Prostate gland (tissue), 2 donors: ENCODE results near the gene DNAJC8. TPM values are rescaled to one million over a fixed set of nuclear protein-coding genes. Genes with fewer than 3 reads are reported as not detected.
A peak's percentile ranks its signal among the peaks of the same experiment; 100 is the strongest.

Source experiments
- DNase-seq: peaks from one replicate; pipeline ENCODE4 v3.0.0-alpha.2; 2019; ENCODE audit warnings: low spot score
- H3K27ac ChIP-seq, 2 donors: fragments of 200-600 bp; sonication (generic); 2 replicates each; pipeline ENCODE4 v1.5.1; 2017 to 2019
- H3K27me3 ChIP-seq: fragments of 200-600 bp; sonication (generic); replicated peaks from 2 replicates; pipeline ENCODE4 v1.5.1; 2019; ENCODE audit not compliant: insufficient read depth
- H3K36me3 ChIP-seq, 2 donors: fragments of 200-600 bp; sonication (generic); 1 replicate in 1 of 2; 2 replicates in 1 of 2; pipeline versions ENCODE4 v1.5.1 to v1.8.1; 2017 to 2019
- H3K4me1 ChIP-seq: fragments of 200-600 bp; sonication (generic); replicated peaks from 2 replicates; pipeline ENCODE4 v1.5.1; 2019
- H3K4me3 ChIP-seq, 2 donors: fragments of 200-600 bp; sonication (generic); 2 replicates each; pipeline ENCODE4 v1.5.1; 2017 to 2019
- H3K9me3 ChIP-seq: fragments of 200-600 bp; sonication (generic); 2 replicates; pipeline ENCODE4 v1.5.1; 2017
- CTCF ChIP-seq, 4 experiments: fragments of 200-600 bp in 2 of 4; fragments of 450-650 bp in 2 of 4; sonication (generic) in 2 of 4; IDR thresholded peaks; 1 replicate in 3 of 4; 2 replicates in 1 of 4; pipeline ENCODE4 v1.5.1; 2016 to 2019; ENCODE audit warnings: antibody characterized with exemption in 4 of 4, mild to moderate bottlenecking in 2 of 4, moderate library complexity in 2 of 4
- POLR2A ChIP-seq: fragments of 450-650 bp; IDR thresholded peaks from one replicate; pipeline ENCODE4 v1.6.1; 2016; ENCODE audit warnings: antibody characterized with exemption, mild to moderate bottlenecking
- POLR2AphosphoS5 ChIP-seq: sonication (generic); formaldehyde crosslinking; IDR thresholded peaks from one replicate; pipeline ENCODE4 v1.6.1; 2017; ENCODE audit warnings: antibody characterized with exemption
- WGBS: methylation state at CpG from one replicate; pipeline ENCODE4 v1.1.5; 2018; 5-methylcytosine and 5-hydroxymethylcytosine counted together
- intact Hi-C: fragments of 100-400 bp; cut with DNase I; formaldehyde crosslinking; loops from one replicate; pipeline ENCODE4 v1.14.2; 2022
- total RNA-seq, 2 donors: library from RNA; depleted of rRNA; stranded (reverse); fragments of >200 nt; gene quantifications; one replicate each; pipeline ENCODE4 v1.1.0, GENCODE V29; 2016

Gene DNAJC8, protein sequence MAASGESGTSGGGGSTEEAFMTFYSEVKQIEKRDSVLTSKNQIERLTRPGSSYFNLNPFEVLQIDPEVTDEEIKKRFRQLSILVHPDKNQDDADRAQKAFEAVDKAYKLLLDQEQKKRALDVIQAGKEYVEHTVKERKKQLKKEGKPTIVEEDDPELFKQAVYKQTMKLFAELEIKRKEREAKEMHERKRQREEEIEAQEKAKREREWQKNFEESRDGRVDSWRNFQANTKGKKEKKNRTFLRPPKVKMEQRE
- total RNA-seq, result 10 to 100 TPM; 43.7 to 60.3 TPM

- H3K27ac ChIP-seq, result peak within 1 kb of the TSS; percentile 69 to 74
- H3K27me3 ChIP-seq, result no peaks in the 10 kb centered on the region
- TF ChIP-seq CTCF (IDR thresholded peaks at IDR 0.05), result peak in 1 of 4 experiments; percentile 31
- peak; percentile 70 for TF ChIP-seq POLR2A
- TF ChIP-seq POLR2AphosphoS5, result peak; percentile 100
- peaks cover 0 to under 1% of the 10 kb centered on the region in 2 donors for H3K36me3 ChIP-seq
- no peaks in the 10 kb centered on the region for H3K9me3 ChIP-seq
- H3K4me1 ChIP-seq, result peaks cover 5% of the 10 kb centered on the region
- H3K4me3 ChIP-seq, result peak within 1 kb of the TSS; percentile 79 to 88
- intact Hi-C loops, result no loop called here
- WGBS, result under 1% methylated on average over 37 of the region's 40 CpGs
- peak; percentile 97 for DNase-seq
These were observed at the start of gene DNAJC8 for GRCh38 chr1:28232558-28233263. TSS of gene DNAJC8 (minus strand) at chr1:28233029. CDS start at chr1:28232998, 31 bp downstream.

GRCh38 chr1:28281608-28282425 lies 49.0 kb upstream of the DNAJC8 start:
- intact Hi-C loops, result no loop called here
- H3K27ac ChIP-seq, result no peak overlapping the region
- TF ChIP-seq CTCF (IDR thresholded peaks at IDR 0.05), result no peak

DNA sequence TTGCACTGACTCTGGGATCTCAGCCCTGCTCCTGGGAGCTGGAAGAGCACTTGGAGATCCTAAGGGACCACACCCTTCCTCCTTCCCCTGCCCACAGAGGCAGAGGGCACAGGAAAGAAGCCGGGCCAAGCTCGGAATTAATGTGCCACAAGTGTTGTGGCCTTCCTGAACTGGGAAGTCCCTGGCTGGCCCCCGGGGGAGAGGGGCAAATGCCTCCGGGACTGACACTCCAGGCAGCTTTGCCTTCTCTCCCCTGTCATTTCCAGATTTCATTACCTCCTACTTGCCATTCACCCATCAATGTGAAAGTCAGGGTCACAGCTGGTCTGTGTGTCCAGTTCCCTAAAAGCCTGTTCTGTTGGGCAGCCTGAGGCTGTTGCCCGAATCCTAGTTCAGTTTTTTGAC lies 48.1 kb upstream of the DNAJC8 start:
- Histone ChIP-seq H3K27me3 (no peaks in the 10 kb centered on the region), H3K4me1 (no peaks in the 10 kb centered on the region), H3K27ac (no peak overlapping the region), H3K36me3 (peaks cover 0 to 11% of the 10 kb centered on the region in 2 donors), H3K9me3 (no peaks in the 10 kb centered on the region), H3K4me3 (no peak overlapping the region)
- 75% methylated on average over 5 of the region's 5 CpGs for WGBS
- no peak for DNase-seq
- intact Hi-C loops, result no loop called here
- TF ChIP-seq CTCF (IDR thresholded peaks at IDR 0.05) (no peak), POLR2A (no peak), POLR2AphosphoS5 (no peak)

More at GRCh38 chr1:28281608-28282425, 49.0 kb upstream of the DNAJC8 start:
- WGBS, result 79% methylated on average over 14 of the region's 14 CpGs
- Histone ChIP-seq H3K9me3 (no peaks in the 10 kb centered on the region), H3K36me3 (peaks cover 0 to 11% of the 10 kb centered on the region in 2 donors), H3K4me3 (no peak overlapping the region), H3K27me3 (no peaks in the 10 kb centered on the region), H3K4me1 (no peaks in the 10 kb centered on the region)
- DNase-seq, result no peak

- no peak for TF ChIP-seq POLR2A
- TF ChIP-seq POLR2AphosphoS5, result no peak
- no peak for TF ChIP-seq CTCF (IDR thresholded peaks at IDR 0.05)
- H3K36me3 ChIP-seq, result peaks cover 0 to 11% of the 10 kb centered on the region in 2 donors
- intact Hi-C loops, result no loop called here
- no peaks in the 10 kb centered on the region for H3K4me1 ChIP-seq
- DNase-seq, result no peak
- no peak overlapping the region for H3K4me3 ChIP-seq
- no peaks in the 10 kb centered on the region for H3K9me3 ChIP-seq
- 94% methylated on average over 8 of the region's 8 CpGs for WGBS
- no peak overlapping the region for H3K27ac ChIP-seq
- no peaks in the 10 kb centered on the region for H3K27me3 ChIP-seq
These were observed 47.7 kb upstream of the DNAJC8 start for GRCh38 chr1:28280501-28280900.
